Thymus (tissue), 11 donors: ENCODE results near the gene NOL11. TPM values are rescaled to one million over a fixed set of nuclear protein-coding genes. Genes with fewer than 3 reads are reported as not detected.

Source experiments
- DNase-seq, 9 donors: peaks; one replicate each; pipeline ENCODE4 v3.0.0-alpha.2; 2013; ENCODE audit warnings: low spot score in 9 of 9, low read depth in 6 of 9, missing footprints in 1 of 9
- H3K27ac ChIP-seq, 2 donors: one replicate each; pipeline ENCODE4 v1.5.1; 2013; ENCODE audit warnings: control low read depth in 1 of 2, low read depth in 1 of 2, low read length in 1 of 2, mild to moderate bottlenecking in 1 of 2, moderate library complexity in 1 of 2
- H3K27me3 ChIP-seq, 2 donors: one replicate each; pipeline ENCODE4 v1.5.1; 2013; ENCODE audit warnings: low read length in 1 of 2; ENCODE audit not compliant: control insufficient read depth in 2 of 2, insufficient read depth in 1 of 2
- H3K36me3 ChIP-seq, 2 donors: one replicate each; pipeline ENCODE4 v1.5.1; 2013; ENCODE audit warnings: low read length in 1 of 2, mild to moderate bottlenecking in 1 of 2, moderate library complexity in 1 of 2; ENCODE audit not compliant: control insufficient read depth in 2 of 2, insufficient read depth in 2 of 2
- H3K4me1 ChIP-seq, 2 donors: one replicate each; pipeline ENCODE4 v1.5.1; 2013; ENCODE audit warnings: low read length in 2 of 2; ENCODE audit not compliant: control insufficient read depth in 2 of 2, insufficient read depth in 2 of 2
- H3K4me3 ChIP-seq, 2 donors: one replicate each; pipeline ENCODE4 v1.5.1; 2013; ENCODE audit warnings: low read length in 2 of 2, control low read depth in 1 of 2, mild to moderate bottlenecking in 1 of 2
- H3K9me3 ChIP-seq, 2 donors: one replicate each; pipeline ENCODE4 v1.5.1; 2013; ENCODE audit warnings: low read length in 1 of 2, mild to moderate bottlenecking in 1 of 2; ENCODE audit not compliant: control insufficient read depth in 2 of 2, insufficient read depth in 1 of 2
- WGBS: extraction: QIAGEN DNeasy Blood & Tissue Kit; methylation state at CpG from one replicate; pipeline ENCODE4 v1.1.7; 2013; 5-methylcytosine and 5-hydroxymethylcytosine counted together
- polyA plus RNA-seq: library from polyadenylated mRNA; stranded (reverse); fragments of 200-250 nt; gene quantifications from one replicate; pipeline ENCODE4 v1.2.3, GENCODE V29; 2013
- total RNA-seq: library from RNA; stranded (reverse); fragments of 120-200 nt; gene quantifications from one replicate; pipeline ENCODE4 v1.2.4, GENCODE V29; 2013
- donor health status: healthy.

NOL11 gene
- total and polyA plus RNA-seq, 2 donors = 70.9 to 72.4 TPM

- 87% methylated on average over 8 of the region's 8 CpGs for WGBS
- Histone ChIP-seq H3K9me3 (no peaks in the 10 kb centered on the region), H3K4me1 (no peaks in the 10 kb centered on the region), H3K27me3 (no peaks in the 10 kb centered on the region), H3K36me3 (no peaks in the 10 kb centered on the region), H3K4me3 (no peak overlapping the region), H3K27ac (peak overlapping the region in 1 of 2 donors; percentile 6)
- DNase-seq = peak in 3 of 9 donors; percentile 9 to 42 (median 11)
Measured at GRCh38 chr17:67680445-67681224, 37.1 kb upstream of the NOL11 start.

GRCh38 chr17:67682196-67682595 lies 35.5 kb upstream of the NOL11 start:
- no peaks in the 10 kb centered on the region for H3K36me3 ChIP-seq
- H3K27me3 ChIP-seq = no peaks in the 10 kb centered on the region
- 96% methylated on average over 2 of the region's 2 CpGs for WGBS
- DNase-seq = no peak
- no peak overlapping the region for H3K27ac ChIP-seq
- no peak overlapping the region for H3K4me3 ChIP-seq
- H3K4me1 ChIP-seq = no peaks in the 10 kb centered on the region
- H3K9me3 ChIP-seq = no peaks in the 10 kb centered on the region

GRCh38 chr17:67685351-67685750 lies 32.4 kb upstream of the NOL11 start:
- DNase-seq = no peak
- WGBS = 88% methylated on average over 3 of the region's 3 CpGs
- H3K27ac ChIP-seq = no peak overlapping the region
- no peaks in the 10 kb centered on the region for H3K36me3 ChIP-seq
- H3K9me3 ChIP-seq = no peaks in the 10 kb centered on the region
- no peaks in the 10 kb centered on the region for H3K4me1 ChIP-seq
- no peaks in the 10 kb centered on the region for H3K27me3 ChIP-seq
- H3K4me3 ChIP-seq = no peak overlapping the region

- WGBS = 91% methylated on average over 2 of the region's 2 CpGs
- no peaks in the 10 kb centered on the region for H3K9me3 ChIP-seq
- H3K4me1 ChIP-seq = no peaks in the 10 kb centered on the region
- no peak for DNase-seq
- no peak overlapping the region for H3K4me3 ChIP-seq
- no peaks in the 10 kb centered on the region for H3K36me3 ChIP-seq
- H3K27ac ChIP-seq = no peak overlapping the region
- no peaks in the 10 kb centered on the region for H3K27me3 ChIP-seq
Measured at GRCh38 chr17:67686241-67686640, 31.5 kb upstream of the NOL11 start.

- WGBS = 94% methylated on average over 2 of the region's 2 CpGs
- DNase-seq = no peak
Measured at GRCh38 chr17:67687511-67687910, 30.2 kb upstream of the NOL11 start.

GRCh38 chr17:67689534-67690177 lies 28.1 kb upstream of the NOL11 start:
- no peak overlapping the region for H3K4me3 ChIP-seq
- DNase-seq = peak; percentile 21 to 85 (median 55)
- no peaks in the 10 kb centered on the region for H3K27me3 ChIP-seq
- H3K4me1 ChIP-seq = no peaks in the 10 kb centered on the region
- WGBS = 48% methylated on average over 2 of the region's 2 CpGs
- no peaks in the 10 kb centered on the region for H3K9me3 ChIP-seq
- peaks cover 0 to 4% of the 10 kb centered on the region in 2 donors for H3K36me3 ChIP-seq
- H3K27ac ChIP-seq = no peak overlapping the region

More at GRCh38 chr17:67687511-67687910, 30.2 kb upstream of the NOL11 start:
- Histone ChIP-seq H3K4me1 (no peaks in the 10 kb centered on the region), H3K36me3 (peaks cover 0 to 4% of the 10 kb centered on the region in 2 donors), H3K9me3 (no peaks in the 10 kb centered on the region), H3K27ac (no peak overlapping the region), H3K4me3 (no peak overlapping the region), H3K27me3 (no peaks in the 10 kb centered on the region)

GRCh38 chr17:67693811-67694210 lies 23.9 kb upstream of the NOL11 start:
- H3K4me3 ChIP-seq = no peak overlapping the region
- H3K4me1 ChIP-seq = no peaks in the 10 kb centered on the region
- no peak overlapping the region for H3K27ac ChIP-seq
- no peaks in the 10 kb centered on the region for H3K9me3 ChIP-seq
- no peak for DNase-seq
- H3K36me3 ChIP-seq = peaks cover 0 to 4% of the 10 kb centered on the region in 2 donors
- no peaks in the 10 kb centered on the region for H3K27me3 ChIP-seq

- H3K4me3 ChIP-seq = no peak overlapping the region
- 96% methylated on average over 3 of the region's 3 CpGs for WGBS
- DNase-seq = no peak
- H3K27me3 ChIP-seq = no peaks in the 10 kb centered on the region
- H3K4me1 ChIP-seq = no peaks in the 10 kb centered on the region
- no peaks in the 10 kb centered on the region for H3K9me3 ChIP-seq
- peaks cover 0 to 4% of the 10 kb centered on the region in 2 donors for H3K36me3 ChIP-seq
- H3K27ac ChIP-seq = no peak overlapping the region
Measured at GRCh38 chr17:67696347-67696746, 21.4 kb upstream of the NOL11 start.

- Histone ChIP-seq H3K9me3 (no peaks in the 10 kb centered on the region), H3K4me1 (no peaks in the 10 kb centered on the region), H3K27me3 (no peaks in the 10 kb centered on the region), H3K27ac (no peak overlapping the region), H3K4me3 (no peak overlapping the region), H3K36me3 (peaks cover 0 to 4% of the 10 kb centered on the region in 2 donors)
- WGBS = 81% methylated on average over 4 of the region's 4 CpGs
- DNase-seq = no peak
Measured at GRCh38 chr17:67696853-67697498, 20.8 kb upstream of the NOL11 start.
